ENCODE results near the gene CLSTN2.

CLSTN2 gene

DNA sequence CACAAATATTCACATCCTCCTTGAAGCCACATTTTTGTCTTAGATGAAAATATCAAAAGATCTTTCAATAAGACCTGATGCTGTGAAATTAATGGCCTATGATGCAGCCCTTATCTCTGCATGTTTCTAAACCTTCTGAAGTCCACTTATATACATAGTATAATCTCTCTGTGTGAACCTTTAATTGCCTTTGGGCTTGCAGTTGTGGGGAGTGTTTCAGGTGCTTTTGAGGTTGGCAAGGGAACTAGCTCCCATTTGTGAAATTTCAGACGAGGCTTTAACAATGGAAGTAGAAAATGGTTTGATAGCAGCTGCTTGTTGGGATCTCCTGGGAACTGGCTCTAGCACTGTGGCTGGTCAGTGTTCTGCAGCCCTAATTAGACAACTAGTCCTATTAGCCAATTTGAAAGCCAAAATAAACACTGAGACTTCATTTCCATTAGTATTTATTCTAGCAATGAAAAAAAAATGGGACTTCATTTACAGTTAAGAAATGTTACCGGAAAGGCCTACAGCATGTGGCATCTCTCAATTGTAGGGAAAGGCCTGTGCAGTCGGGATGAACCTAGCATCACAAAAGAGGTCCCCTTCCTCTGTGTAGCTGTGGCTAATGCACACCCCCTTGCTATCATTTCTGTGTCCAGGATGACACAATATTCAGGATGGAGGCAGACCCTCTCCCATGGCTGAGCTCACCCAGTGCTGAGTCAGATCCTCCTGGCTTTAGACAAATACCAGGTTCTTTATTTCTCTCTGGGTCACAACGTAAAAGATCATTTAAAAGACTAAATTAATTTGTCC lies 602.1 kb downstream of the CLSTN2 start:
- no peak overlapping the region for H3K27ac ChIP-seq
- no peak overlapping the region for H3K4me3 ChIP-seq

DNA sequence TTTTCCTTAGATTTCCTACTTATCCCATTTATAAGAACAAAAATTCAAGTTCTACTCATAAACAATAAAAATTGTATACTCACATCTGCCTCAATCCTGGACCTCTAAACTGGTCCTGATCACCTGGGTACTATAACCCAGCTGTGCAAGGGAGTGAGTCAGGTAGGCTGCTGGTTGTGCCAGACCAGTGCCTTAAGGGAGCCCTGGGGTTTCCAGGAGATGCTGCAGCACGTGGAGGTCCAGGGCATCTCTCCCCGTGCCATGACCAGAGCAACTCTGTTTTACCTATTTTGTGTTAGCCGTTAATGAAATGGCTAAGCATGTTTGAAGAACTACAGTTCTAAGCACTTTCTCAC lies 602.7 kb downstream of the CLSTN2 start:
- H3K4me3 ChIP-seq = no peak overlapping the region
- H3K27ac ChIP-seq = no peak overlapping the region

DNA sequence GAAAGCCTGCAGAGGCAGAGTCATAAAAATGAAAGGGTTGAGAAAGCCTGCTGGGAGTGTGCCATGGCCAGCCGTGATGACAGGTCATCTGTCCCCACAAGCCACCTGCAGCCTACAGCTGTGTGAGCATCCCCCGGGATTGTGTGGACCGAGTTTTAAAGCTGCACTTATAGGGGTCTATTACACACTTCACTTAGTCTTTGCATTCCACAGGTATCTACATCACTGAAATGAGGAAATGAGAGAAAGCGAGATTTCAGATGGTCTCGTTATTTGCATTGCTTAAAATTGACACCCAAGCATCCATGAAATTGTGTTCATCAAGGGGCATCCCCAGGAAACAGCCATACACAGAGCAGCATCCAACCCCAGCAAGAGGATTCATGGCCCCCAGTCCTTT lies 605.3 kb downstream of the CLSTN2 start:
- no peak overlapping the region for H3K27ac ChIP-seq
- H3K4me3 ChIP-seq = no peak overlapping the region

DNA sequence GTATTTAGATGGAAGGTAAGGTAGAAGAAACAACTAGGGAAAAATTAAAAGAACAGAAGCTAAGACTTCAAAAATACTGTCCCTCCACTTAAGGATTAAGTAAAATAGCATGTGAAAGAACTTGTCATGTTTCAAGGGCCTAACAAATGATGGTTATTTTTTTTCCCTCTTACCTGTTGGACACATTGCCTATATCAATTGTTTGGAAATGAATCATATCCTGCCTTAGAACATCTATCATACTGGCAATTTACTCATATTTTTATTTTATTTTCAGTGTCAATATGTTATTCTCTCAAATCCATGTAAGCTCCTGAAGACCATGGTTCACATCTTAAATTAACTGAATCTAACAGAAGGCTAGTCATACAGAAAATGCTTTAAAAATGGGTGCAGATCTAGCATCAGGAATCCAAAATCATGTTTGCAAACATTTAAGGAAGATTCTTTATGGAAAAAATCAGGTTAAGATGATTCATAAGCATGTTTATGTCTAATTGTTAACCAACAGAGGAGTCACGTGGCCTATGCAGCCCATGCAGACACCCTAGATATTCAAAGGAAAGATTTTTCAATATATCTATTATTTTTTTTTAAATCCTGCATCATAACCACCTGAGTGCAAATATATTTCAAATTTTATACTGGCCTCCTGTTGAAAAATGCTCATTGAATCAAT lies 607.1 kb downstream of the CLSTN2 start:
- H3K4me3 ChIP-seq = no peak overlapping the region
- no peak overlapping the region for H3K27ac ChIP-seq

DNA sequence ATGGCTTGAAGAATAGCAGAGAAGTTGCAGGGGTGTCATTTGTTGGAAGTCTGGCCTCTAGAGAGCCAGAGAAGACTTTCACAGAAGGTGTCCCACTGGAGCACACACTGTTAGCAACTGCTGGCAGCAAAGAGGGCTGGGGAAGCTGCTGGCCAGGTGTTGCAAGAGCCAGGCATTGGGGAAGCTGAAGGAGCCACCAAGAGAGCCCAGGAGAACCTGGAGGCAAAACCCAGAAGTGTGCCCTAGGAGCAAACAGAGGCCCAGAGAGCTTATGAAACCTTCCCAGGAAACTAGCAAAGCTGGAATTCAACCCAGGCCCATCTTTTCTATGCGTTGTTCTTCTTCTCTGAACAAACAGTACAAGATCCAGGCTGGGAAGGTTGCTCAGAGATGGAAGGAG lies 610.2 kb downstream of the CLSTN2 start:
- no peak overlapping the region for H3K27ac ChIP-seq
- no peak overlapping the region for H3K4me3 ChIP-seq

DNA sequence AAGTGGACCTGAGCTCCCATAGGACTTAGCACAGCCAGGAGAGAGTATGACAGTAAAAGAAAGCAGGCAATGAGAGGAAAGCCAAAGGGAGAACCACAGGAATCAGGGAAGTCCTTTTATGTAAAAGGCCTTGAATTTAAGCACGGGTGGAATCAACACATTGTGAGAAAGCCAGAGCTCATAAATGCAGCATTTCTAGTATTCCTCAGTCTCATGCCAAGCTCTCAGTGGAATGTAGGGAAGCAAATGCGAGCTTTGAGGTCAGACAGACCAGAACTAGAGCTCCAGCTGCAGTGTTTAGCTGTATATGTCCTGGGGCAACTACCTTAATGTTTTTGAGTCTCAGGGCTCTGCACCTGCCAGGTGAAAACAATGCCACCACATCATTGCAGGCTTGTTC lies 610.8 kb downstream of the CLSTN2 start:
- Histone ChIP-seq H3K27ac (no peak overlapping the region), H3K4me3 (no peak overlapping the region)

DNA sequence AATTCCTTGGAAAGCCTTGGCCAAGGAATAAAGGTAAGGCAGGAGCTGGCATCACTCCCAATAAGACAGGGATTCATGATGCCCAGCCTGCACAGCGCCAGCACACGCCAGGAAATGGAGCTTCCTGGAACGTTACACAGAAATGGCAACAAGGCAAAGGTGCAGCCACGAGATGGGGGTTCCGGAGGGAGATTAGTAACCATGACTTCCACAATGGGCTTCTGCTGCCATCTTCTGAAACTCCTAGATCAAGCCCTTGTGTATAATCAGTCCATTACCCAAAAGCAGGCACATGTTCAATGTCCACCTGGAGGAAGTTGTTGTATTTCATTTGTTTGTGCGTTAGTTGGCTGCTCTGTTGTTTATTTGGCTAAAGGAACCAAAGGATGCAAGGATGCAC lies 611.7 kb downstream of the CLSTN2 start:
- Histone ChIP-seq H3K4me3 (no peak overlapping the region), H3K27ac (no peak overlapping the region)

DNA sequence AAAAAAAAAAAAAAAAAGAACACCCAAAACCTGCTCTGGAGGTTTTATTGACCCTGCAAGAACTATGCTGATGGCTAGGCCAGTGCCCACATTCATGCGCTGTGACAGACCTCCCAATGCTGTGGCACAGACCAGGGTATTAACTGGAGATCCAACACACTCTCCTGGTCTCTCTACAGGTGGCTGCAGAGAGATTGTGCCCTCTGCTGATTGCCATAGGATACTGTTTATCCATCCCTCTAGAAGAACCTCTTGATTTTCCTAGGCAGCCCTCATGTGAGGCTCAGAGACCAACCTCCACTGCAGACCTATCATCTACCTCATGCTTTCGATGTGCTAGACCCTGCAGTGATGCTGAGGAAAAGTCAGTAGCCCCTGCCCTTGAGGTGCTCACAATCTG lies 617.4 kb downstream of the CLSTN2 start:
- Histone ChIP-seq H3K4me3 (no peak overlapping the region), H3K27ac (no peak overlapping the region)

DNA sequence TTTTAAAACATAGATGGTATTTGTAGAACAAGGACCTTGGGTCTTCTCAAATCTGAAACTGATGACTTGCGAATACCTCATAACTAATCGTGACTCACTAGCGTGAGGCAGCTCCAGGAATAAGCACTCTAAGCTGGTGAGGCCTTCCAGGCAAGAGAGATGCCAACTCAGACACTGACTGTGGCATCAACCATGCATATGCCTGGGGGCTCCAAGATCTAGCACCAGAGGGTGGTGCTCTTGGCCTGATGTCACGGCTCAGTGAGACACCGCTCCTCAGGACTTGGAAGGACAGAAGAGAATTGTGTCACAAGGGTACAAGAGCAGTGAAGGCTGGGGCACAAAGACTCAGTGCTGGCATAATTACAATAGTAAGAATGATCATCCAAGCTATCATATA lies 617.9 kb downstream of the CLSTN2 start:
- no peak overlapping the region for H3K4me3 ChIP-seq
- H3K27ac ChIP-seq = no peak overlapping the region

DNA sequence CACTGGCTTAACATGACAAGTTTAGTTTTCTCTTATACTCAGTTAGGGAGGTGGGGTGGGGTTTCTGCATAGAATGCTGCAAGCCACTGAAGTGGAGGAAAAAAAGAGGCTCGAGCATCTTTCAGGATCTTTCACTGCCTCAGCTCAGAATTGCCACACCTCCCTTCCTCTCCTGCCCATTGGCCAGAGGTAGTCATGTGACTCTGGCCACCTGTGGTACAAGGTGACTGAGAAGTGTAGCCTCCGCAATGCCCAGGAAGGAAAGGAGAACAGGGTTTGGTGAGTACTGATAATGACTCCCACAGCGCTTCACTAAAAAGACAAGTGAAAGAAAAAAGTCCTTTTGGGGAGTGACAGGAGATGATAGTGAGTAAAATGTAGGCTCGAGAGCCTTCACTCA lies 618.6 kb downstream of the CLSTN2 start:
- no peak overlapping the region for H3K4me3 ChIP-seq
- no peak overlapping the region for H3K27ac ChIP-seq

DNA sequence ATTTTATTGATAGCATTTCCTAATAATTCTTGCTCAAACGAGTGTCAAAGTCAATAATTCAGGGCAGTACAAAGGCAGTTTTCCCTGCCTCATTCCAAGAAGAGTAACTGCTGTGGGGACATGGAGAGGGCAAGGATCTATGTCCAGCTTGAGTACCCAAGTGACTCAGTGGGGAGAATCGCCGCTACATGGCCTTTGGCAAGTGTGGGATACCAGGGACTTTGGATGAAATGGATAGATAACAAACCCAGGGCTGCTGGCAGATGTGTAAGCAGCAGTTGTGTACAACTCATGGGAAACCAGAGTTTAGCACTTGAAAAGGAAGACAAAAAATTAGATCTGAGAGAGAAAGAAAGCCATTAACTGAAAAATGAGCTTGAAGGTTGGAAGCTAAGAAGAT lies 620.7 kb downstream of the CLSTN2 start:
- no peak overlapping the region for H3K27ac ChIP-seq
- H3K4me3 ChIP-seq = no peak overlapping the region

DNA sequence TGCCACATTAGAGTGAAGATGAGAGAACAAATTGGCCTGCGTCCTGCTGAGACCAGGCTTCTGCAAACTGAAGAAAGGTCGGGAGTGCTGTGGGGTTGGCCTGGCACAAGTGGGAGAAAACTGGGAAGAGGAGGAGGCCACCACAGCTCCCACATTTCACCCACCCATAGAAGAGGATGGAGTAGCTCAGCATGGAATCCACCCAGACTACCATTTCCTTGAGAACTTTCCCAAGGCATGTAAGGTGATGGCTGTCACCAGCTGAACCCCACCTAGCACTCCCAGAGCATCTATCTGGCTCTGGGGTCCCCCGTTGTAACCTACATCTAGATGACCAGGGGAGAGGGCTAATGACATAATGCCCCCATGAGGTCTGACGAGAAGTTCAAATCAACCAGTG lies 622.5 kb downstream of the CLSTN2 start:
- Histone ChIP-seq H3K27ac (no peak overlapping the region), H3K4me3 (no peak overlapping the region)

DNA sequence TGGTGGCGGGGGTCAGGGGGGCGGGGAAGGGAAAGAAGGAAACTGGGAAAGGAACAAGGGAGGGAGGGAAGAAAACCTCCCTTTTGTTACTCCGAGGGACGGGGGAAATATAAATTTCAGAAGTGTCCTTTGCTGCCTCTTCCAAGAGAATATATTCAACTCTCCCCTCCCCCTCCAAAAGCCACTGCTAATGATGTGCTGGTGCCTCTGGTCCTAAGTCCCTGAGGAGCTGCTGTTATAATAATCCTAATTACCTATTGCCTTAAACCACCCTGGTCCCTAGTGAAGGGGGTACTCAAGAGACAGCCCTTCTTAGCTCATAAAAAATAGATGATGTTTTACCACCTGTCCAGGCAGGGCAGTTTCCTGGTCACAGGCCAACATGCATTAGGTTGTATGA lies 624.6 kb downstream of the CLSTN2 start:
- Histone ChIP-seq H3K4me3 (no peak overlapping the region), H3K27ac (no peak overlapping the region)

DNA sequence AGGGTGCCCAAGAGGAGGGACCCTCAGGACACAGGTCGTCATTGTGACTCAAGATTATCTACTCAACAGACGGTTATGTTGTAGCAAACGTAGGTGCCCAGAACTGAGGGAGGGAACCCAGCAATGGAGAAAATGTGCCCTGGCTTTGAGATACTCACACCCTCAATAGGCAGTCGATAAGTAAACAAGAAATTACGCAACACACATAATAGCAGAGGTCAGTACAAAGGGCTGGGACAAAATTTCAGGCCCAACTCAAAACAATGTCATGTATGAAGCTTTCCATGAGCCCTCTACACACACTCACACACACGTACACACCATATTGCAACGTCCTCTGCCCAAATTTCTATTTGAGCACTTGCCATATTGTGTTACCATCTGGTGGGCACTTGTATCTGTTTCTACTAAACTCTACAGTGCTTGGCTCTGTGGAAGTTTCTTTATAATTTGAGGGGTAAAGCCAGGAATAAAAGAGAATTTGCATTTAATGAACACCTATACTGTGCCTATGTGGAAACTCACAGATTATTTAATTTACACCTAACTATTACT lies 628.3 kb downstream of the CLSTN2 start:
- Histone ChIP-seq H3K4me3 (no peak overlapping the region), H3K27ac (no peak overlapping the region)

DNA sequence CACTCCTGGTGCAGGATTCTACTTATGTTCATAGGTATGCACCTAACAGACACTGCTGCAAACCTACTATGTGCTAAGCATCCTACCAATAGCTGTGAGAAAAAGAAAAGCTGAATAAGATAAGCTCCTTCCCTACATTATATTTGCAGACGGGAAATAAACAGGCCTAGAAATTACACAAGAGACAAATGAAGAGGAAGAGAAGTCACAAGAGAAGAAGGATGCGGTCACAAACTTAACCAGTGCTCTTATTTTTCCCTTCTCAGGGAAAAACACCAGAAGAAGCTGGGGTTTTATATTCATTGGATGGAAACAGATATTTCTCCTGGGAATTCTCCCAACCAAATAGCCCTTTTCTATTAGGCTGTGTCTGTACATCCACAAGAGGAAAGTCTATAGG lies 633.1 kb downstream of the CLSTN2 start:
- no peak overlapping the region for H3K27ac ChIP-seq

DNA sequence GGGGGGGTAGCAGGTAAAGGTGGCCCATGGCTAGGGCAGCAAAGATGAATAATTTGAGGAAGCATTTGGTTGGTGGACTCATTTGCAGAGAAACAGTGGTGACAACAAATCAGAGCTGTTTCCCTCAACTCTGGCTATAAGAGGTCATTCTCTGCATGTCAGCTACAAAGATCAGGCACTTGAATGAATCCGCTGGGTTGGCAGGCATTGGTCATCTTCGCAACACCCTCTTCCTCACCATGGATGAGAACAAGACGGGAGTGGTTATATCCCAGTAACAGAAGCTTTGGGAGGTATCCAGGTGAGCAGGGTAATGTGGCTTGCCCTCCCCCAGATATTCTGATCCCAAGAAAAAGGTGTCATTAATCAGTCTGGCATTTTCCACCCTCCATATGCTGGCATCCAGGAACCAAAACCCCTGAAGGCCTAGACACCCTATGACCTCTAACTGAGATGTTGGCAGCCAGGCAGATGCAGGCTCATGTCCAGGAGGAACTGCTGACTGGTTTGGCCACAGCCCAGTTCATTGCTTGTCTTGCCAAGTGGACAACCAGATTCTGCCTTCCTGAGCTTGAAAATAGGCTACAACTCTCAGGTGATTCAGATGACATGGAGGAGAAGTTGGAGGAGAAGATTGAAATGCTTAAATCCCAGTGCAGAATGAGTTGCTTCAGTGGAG lies 634.0 kb downstream of the CLSTN2 start:
- Histone ChIP-seq H3K4me3 (no peak overlapping the region), H3K27ac (no peak overlapping the region)

More for the DNA sequence above, 633.1 kb downstream of the CLSTN2 start:
- H3K4me3 ChIP-seq = no peak overlapping the region

DNA sequence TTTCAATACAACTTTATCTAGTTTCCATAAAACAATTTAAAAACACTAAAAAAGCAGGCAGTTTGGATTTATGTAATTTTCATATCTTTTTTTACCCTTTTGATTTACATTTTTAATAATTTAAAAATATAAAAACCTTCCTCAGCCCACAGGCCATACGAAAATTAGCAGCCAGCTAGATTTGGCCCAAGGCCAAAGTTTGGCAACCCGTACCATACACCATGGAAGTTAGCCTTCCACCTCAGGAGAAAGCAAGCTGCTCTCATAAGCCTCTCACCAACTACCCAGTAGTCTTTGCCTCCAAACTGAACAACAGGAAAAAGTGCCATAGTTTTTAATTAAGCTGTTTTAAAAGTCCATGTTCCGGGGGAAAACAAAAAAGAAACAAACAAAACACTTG lies 635.6 kb downstream of the CLSTN2 start:
- Histone ChIP-seq H3K27ac (no peak overlapping the region), H3K4me3 (no peak overlapping the region)

DNA sequence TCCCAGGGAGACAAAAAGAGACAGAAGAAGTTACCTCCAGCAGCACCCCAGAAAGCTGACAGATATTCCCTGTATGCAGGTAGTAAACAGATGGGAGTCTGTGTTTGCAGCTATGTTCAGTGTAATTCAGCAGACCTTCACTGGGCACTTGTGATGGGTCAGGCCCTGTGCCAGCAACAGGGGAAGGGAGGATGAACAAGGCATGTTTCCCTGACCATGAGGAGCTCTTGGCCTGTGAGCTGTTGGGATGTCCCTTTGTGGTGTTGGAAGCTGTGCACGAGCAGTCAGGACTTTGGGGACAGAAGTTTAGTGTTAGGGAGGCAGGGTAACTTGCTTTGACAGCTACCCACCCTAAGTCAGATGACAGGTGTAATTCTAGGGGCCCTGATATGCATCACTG lies 636.9 kb downstream of the CLSTN2 start:
- no peak overlapping the region for H3K4me3 ChIP-seq
- H3K27ac ChIP-seq = no peak overlapping the region

DNA sequence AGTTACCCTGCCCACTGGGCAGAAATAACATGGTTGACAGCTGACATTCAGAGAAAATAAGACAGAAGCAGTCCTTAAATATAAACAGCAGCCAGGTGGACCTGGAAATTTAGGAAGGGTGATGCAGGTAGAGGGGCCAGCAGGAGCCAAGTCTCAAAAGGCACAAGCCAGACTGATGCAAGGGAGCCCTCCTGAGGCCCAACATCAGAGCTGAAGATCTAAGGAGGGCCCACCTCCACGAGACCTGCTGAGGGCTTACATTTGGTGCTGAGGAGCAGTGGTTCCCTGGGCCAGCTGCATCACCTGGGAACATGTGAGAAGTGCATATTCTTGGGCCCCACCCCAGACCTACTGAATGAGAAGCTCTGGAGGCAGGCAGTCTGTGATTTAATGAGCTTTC lies 637.3 kb downstream of the CLSTN2 start:
- H3K4me3 ChIP-seq = no peak overlapping the region
- no peak overlapping the region for H3K27ac ChIP-seq

DNA sequence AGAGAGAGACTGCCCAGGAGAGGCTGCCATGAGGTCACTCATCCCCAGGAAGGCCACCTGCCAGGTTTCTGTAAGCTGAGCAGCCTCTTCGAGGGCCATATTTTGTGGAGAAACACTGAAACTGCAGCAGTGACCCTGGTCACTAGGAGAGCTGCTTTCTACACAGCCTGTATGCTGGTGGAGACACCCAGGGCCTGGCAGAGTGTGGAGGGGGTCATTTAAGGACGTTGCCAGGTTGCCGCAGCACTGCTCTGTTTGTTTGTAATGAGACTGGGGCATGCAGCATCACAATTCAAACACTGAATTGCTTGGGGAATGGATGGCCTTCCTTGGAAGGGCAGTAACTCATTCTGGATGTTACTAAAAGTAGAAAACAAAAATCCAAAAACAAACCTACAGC lies 638.0 kb downstream of the CLSTN2 start:
- H3K4me3 ChIP-seq = no peak overlapping the region
- H3K27ac ChIP-seq = no peak overlapping the region

DNA sequence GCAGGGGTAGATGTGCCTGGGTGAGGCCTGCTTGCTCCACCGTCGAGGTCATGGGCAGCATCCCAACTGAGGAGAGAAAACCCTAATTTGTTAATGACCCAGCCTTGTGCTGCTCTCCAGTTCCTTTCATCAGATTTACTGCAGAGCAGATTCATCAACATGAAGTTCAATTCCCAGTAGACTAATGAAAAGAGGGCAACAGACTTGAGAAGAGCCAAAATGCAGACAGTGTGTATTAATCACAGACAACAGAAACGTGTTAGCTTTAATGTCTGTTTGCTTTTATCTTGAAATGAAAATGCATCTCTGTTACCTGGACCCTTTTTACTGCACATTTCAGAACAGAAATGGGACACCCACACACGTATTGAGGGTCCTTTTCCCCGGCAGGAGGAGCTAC lies 639.4 kb downstream of the CLSTN2 start:
- Histone ChIP-seq H3K4me3 (no peak overlapping the region), H3K27ac (no peak overlapping the region)

Measured in skin epidermis (tissue), 12 donors.